SK-N-MC (cell line): ENCODE data around the gene PSEN1.

Experiments used
- EZH2 ChIP-seq: fragments of 200-600 bp; sonication (generic); IDR thresholded peaks from one replicate; pipeline ENCODE4 v1.6.1; 2017; ENCODE audit warnings: antibody characterized with exemption
- POLR2AphosphoS5 ChIP-seq: IDR thresholded peaks from 2 replicates; pipeline ENCODE4 v1.6.1; 2012; ENCODE audit warnings: mild to moderate bottlenecking, low read depth, low read length, borderline replicate concordance

DNA sequence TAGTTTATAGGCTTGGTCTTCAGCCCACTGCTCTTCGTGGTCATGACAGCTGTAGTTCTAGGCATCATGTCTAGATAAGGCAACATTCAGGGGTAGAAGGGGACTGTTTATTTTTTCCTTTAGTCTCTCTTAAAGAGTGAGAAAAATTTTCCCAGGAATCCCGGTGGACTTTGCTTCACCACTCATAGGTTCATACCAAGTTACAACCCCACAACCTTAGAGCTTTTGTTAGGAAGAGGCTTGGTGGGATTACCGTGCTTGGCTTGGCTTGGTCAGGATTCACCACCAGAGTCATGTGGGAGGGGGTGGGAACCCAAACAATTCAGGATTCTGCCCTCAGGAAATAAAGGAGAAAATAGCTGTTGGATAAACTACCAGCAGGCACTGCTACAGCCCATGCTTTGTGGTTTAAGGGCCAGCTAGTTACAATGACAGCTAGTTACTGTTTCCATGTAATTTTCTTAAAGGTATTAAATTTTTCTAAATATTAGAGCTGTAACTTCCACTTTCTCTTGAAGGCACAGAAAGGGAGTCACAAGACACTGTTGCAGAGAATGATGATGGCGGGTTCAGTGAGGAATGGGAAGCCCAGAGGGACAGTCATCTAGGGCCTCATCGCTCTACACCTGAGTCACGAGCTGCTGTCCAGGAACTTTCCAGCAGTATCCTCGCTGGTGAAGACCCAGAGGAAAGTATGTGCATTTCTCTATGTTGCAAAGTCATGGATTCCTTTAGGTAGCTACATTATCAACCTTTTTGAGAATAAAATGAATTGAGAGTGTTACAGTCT lies 75.1 kb downstream of the PSEN1 start:
- TF ChIP-seq EZH2 (no peak), POLR2AphosphoS5 (no peak)
